Measurements from ENCODE around the gene CYBA. TPM values are rescaled to one million over a fixed set of nuclear protein-coding genes. Genes with fewer than 3 reads are reported as not detected.

The CYBA gene
- 230 to 330 TPM (median 300 TPM) in 5 replicates for total RNA-seq (2022; extraction: Qiagen RNA extraction)

DNA sequence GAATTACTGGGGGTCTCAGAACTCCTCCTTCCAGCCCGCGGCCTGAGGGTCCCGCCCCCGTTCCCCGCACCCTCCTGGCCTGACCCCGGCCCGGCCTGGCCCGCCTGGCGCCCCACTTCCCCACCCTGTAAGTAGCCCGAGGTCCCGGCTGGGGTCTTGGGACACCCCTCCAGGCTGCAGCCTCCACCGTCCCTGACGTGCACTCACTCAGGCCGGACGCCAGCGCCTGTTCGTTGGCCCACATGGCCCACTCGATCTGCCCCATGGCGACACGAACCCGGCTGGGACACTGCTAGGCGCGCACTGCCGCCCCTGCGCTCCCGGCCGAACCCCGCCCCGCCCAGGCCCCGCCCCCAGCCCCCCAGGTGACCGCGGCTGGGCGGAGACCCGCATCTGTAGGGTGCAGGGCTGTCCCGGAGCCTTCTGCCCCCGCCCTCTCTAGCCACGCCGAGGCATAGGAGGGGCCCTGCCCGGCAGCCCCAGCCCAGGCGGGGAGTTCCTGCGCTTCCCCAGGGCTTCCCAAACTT, at the start of gene CYBA:
TSS of gene CYBA (minus strand) at position 305 of the 527 bp plus-strand sequence. CDS start at position 265, 40 bp downstream.

GRCh38 chr16:88686439-88687253, 35.8 kb upstream of the CYBA start, which contains the start of gene SNAI3:
Gene SNAI3 (minus strand): TSS chr16:88686507. CDS start chr16:88686406, 101 bp downstream.

DNA sequence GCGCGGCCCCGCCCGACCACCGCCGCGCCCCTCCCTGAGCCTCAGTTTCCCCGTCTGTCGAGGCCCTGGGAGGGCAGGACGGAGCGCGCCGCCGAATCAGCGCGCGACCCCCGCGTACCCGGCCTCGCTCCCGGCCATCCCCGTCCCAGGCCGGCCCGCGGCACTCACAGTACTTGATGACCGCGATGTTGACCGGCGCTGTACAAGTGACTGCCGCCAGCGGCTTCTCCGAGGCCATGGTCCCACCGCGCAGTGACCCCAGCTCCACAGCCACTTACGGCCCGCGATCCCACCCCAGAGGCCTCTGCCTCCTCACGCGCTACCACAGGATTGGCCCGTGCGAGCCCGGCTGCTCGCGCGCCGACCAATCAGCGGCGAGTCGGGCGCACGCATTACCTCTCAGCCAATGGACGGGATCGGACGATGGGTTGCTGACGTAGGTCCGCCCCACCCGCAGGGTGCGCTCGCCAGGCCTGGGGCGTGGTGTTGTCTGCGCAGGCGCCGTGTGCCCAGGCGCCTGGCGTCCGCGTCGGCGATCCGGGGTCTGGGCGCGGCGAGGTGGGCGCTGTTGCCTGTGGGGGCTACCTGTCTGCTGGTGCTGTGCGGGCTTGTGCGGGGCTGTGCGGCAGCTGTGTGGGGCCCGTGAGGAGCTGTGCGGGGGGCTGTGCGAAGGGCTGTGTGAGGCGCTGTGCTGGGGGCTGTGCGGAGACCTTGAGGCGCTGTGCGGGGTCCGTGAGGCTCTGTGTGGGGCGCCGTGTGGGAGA, 12.2 kb upstream of the CYBA start, which contains the start of gene MVD:
TSS of gene MVD (minus strand) at position 249 of the 764 bp plus-strand sequence. CDS start at position 238, 11 bp downstream.

GRCh38 chr16:88638323-88639230, 12.3 kb downstream of the CYBA start, which contains the start of gene IL17C:
Gene IL17C (plus strand): TSS chr16:88638572. CDS start chr16:88638642, 70 bp downstream.

Other genes starting within 250 kb of the CYBA start
- gene ZFPM1, start 197.8 kb downstream of the CYBA start, total RNA-seq (2022; extraction: Qiagen RNA extraction): 5.3 to 8.6 TPM (median 7.8 TPM) in 5 replicates
- 50.1 to 53.6 TPM (median 53.0 TPM) in 5 replicates for gene ZC3H18, start 80.7 kb downstream of the CYBA start, total RNA-seq (2022; extraction: Qiagen RNA extraction)
- not detected in 5 replicates for gene IL17C, start 12.5 kb downstream of the CYBA start, total RNA-seq (2022; extraction: Qiagen RNA extraction)
- 20.3 to 24.6 TPM (median 23.8 TPM) in 5 replicates for gene MVD, start 12.0 kb upstream of the CYBA start, total RNA-seq (2022; extraction: Qiagen RNA extraction)
- gene SNAI3, start 35.5 kb upstream of the CYBA start, total RNA-seq (2022; extraction: Qiagen RNA extraction): 0.14 to 0.28 TPM (median 0.16 TPM) in 5 replicates
- gene RNF166, start 55.4 kb upstream of the CYBA start, total RNA-seq (2022; extraction: Qiagen RNA extraction): 11.7 to 18.3 TPM (median 17.1 TPM) in 5 replicates
- gene CTU2, start 55.5 kb upstream of the CYBA start, total RNA-seq (2022; extraction: Qiagen RNA extraction): 24.3 to 36.6 TPM (median 33.9 TPM) in 5 replicates
- gene PIEZO1, start 134.2 kb upstream of the CYBA start, total RNA-seq (2022; extraction: Qiagen RNA extraction): 100 to 156 TPM (median 149 TPM) in 5 replicates
- 28.0 to 36.0 TPM (median 34.9 TPM) in 5 replicates for gene CDT1, start 152.7 kb upstream of the CYBA start, total RNA-seq (2022; extraction: Qiagen RNA extraction)
- 277 to 450 TPM (median 414 TPM) in 5 replicates for gene APRT, start 160.9 kb upstream of the CYBA start, total RNA-seq (2022; extraction: Qiagen RNA extraction)
- gene GALNS, start 205.9 kb upstream of the CYBA start, total RNA-seq (2022; extraction: Qiagen RNA extraction): 34.6 to 49.5 TPM (median 48.9 TPM) in 5 replicates
- 99.3 to 128 TPM (median 107 TPM) in 5 replicates for gene TRAPPC2L, start 206.1 kb upstream of the CYBA start, total RNA-seq (2022; extraction: Qiagen RNA extraction)
- gene PABPN1L, start 215.6 kb upstream of the CYBA start, total RNA-seq (2022; extraction: Qiagen RNA extraction): not detected in 5 replicates